Stimulated activated CD4-positive, alpha-beta T cell treated with anti-CD3 and anti-CD28 coated beads, Interleukin-12 subunit alpha, Interleukin-12 subunit beta, amount 100 ng/mL, for 24 hours (primary cell): Measurements from ENCODE around the gene CARMIL1.
"Not testable (repeated sequence)": the region's sequence is repeated elsewhere in the genome, so short reads cannot be mapped to it uniquely, and the experiment has no call there.

ENCODE experiments used
- DNase-seq, 2 experiments: peaks; one replicate each; pipeline ENCODE4 v3.0.0-alpha.2; 2020; ENCODE audit warnings: low read depth in 2 of 2

CARMIL1 gene

GRCh38 chr6:25277386-25277785 is 1.8 kb upstream of the CARMIL1 start:
- no peak for DNase-seq

- no peak for DNase-seq
These were observed 1.3 kb upstream of the CARMIL1 start for GRCh38 chr6:25277857-25278256.

GRCh38 chr6:25278261-25278913 is 787 bp upstream of the CARMIL1 start:
- DNase-seq, result no peak

- DNase-seq, result no peak
These were observed 672 bp downstream of the CARMIL1 start for GRCh38 chr6:25279748-25280343.

GRCh38 chr6:25280344-25281074 is 1.3 kb downstream of the CARMIL1 start:
- DNase-seq, result peak in 1 of 2 experiments; percentile 9

DNA sequence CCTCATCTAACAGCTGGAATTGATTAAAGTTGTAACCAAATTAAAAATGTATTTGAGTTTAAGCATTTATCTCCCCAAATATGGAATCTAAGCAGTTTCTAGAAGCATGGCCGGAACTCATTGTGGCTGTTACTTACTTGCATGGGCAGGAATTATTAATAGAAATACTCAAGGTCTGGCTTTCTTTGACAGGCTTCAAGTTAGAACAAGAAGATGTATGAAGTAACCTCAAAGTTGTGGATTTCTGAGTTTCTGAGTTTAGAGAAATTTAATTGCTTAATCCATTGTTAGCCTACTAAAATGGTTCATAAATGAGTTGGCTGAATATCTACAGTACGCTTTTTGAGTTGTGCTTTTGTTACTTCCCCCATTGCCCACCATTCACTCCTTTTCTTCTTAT is 7.7 kb downstream of the CARMIL1 start:
- DNase-seq, result no peak

DNA sequence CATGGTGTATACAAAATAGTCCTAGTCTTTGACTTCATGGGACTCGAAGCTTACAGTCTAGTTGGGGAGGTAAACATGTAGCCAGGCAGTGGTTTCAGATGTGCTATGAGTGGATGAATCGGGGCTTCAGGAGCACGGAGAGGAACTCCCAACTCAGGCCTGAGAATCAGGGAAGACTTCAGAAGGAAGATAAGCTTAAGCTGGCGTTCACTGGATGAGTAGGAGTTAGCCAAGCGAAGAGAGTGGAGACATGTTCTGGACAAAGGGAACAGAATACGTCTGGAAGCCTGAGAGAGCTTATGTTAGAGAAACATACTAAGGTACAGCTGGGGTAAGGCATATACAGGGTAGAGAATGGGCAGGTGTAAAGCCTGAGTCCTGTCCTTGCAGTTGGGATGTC is 8.8 kb downstream of the CARMIL1 start:
- no peak for DNase-seq

- DNase-seq, result no peak
These were observed 9.3 kb downstream of the CARMIL1 start for GRCh38 chr6:25288518-25288917.

DNA sequence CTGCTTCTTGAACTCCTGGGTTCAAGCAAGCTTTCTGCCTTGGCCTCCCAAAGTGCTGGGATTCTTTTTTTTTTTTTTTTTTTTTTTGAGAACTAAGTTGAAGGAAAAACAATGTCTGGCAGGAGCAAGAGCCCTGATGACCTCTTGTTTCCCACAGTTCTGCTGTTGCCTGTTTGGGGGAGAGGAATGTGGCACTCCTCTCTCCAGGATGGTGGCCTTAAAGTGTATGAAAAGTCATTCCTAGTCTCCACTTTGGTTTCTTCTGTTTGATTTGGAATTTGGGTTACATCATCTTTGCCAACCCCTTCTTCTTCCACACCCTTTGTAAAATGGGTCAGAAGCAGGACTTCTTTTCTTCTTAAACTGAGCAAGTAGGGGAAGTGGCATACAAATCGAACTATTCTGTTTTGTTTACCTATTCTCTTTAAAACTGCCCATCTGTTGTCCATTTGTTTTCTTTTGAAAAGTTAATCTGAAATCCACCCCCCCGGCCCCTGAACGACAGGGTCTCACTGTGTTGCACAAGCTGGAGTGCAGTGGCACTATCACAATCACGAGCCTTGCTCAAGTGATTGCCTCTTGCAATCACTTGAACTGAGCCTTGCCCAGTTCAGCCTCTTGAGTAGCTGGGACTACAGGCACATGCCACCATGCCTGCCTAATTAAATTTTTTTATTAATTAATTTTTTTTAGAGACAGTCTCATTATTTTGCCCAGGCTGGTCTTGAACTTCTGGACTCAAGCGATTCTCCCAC is 11.3 kb downstream of the CARMIL1 start:
- no peak for DNase-seq

DNA sequence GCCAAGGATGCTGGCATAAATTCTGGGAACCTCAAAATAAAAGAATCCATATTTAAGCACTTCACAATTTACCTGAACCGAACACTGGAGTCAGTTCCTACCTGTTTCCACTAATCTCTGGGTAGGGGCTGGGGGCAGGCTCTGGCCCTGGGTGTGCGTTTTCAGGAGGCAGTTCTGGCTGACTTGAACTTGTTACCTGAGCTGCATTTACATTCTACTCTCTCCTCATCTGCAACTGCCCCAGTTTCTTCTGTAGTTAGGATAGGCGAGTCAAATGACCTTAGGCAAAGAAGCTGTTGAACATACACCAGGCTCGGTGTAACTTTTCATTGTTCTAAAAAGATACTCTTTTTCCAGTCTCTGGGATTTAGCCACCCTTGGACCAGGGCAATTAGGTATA is 13.2 kb downstream of the CARMIL1 start:
- DNase-seq, result no peak

DNA sequence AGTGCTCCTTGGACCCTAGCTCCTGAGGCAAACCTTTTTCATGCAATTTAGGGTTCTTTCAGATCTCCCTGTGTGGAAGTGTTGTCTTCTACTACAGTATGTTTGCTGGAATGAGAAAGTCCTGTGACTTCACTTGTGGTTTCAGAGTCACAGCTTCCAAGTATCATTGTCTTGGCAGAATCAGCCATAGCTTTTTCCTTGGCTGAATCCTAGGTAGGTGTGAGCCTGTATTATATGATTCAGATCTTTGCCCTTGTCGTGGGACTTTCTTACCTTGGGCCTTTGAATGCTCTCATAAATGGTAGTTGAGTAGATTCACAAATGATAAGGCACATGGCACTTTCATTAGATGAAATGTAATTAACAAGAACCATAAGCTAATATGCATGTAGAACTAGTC is 16.5 kb downstream of the CARMIL1 start:
- no peak for DNase-seq

GRCh38 chr6:25296217-25296905 is 17.2 kb downstream of the CARMIL1 start:
- no peak for DNase-seq

- no peak for DNase-seq
These were observed 17.9 kb downstream of the CARMIL1 start for GRCh38 chr6:25297039-25297441.

DNA sequence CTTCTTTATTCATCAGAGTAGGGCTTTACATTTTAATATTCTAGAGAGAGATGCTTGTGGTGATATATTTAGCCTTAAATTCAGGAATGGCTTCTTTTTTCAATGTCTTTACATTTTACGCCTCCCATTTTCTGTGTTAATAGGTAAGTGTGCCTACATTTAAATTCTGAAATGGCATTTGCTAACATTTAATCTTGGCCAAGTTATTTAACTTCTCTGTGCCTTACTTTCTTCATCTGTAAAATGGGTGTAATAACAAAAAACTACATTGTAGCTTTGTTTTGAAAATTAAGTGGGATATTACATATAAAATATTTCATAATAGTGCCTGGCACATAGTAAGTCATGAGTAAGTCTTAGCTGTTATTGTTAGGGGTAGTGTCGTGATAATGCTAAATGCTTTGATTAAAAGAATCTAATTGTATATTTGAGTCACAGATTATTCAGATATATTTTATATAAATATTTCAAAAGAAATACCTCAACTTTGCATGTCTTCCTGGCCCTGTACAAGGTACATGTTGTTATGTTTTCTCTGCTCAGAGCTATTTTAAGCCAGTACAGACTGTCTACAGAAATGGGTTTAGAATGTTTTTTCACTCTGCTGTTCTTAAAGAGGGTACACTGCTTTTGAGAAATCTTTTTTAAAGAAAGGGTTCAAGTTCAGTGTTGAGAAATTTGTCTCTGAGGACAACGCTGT is 18.8 kb downstream of the CARMIL1 start:
- DNase-seq, result no peak

DNA sequence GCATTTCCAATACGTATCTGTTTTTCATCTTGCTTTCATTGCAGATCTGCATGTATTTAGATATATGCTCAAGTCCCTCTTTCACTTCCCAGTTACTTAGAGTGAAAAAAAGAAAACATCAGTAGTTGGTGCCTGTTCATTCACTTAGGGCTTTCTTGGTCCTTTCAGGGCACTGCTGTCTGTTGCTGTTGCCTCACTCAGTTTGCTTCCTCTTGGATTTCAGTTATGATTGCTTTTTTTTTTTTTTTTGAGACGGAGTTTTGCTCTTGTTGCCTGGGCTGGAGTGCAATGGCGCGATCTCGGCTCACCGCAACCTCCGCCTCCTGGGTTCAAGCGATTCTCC is 19.3 kb downstream of the CARMIL1 start:
- not testable (repeated sequence) for DNase-seq

- no peak for DNase-seq
These were observed 22.2 kb downstream of the CARMIL1 start for GRCh38 chr6:25301362-25301761.

GRCh38 chr6:25302151-25302550 is 23.0 kb downstream of the CARMIL1 start:
- no peak for DNase-seq

DNA sequence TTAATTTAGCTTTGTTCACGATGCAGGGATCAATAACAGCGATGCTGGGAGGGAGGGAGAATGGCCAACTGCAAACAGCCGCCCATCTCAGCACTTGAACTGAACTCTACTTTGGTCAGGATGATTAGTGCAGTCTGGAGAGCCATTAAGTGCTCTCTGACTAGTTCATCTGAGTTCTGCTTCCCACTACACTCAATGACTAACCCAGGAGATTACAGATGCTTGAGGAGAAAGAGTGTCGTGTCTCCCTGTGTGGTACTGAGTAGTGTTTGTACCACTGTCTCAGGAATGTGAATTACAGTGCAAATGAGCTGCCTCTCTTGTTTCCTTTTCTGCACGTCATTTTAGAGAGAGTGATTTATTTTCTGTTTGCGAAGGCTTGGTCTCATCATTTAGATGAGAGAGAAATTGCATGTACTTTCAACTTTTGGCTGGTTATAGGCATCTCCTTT is 23.5 kb downstream of the CARMIL1 start:
- no peak for DNase-seq

DNA sequence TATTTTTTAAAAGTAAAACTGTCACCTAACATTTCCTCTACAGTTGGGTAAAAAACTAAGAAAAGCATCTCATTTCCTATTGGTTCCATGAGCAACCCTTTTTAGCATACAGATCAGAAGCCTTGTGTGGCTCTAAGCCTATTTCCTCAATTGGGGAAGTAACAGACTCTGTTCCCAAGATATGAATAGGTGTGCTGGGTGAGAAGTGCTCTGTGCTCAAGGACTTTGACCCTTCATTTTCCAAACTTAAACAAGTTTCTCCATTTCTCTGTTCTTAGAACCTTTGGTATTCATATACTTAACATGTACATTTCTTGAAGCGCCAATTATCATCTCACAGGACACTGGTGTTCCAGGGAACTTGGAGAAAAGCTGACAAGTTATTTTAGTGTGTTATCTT is 24.1 kb downstream of the CARMIL1 start:
- DNase-seq, result no peak

GRCh38 chr6:25306379-25306778 is 27.2 kb downstream of the CARMIL1 start:
- no peak for DNase-seq

DNA sequence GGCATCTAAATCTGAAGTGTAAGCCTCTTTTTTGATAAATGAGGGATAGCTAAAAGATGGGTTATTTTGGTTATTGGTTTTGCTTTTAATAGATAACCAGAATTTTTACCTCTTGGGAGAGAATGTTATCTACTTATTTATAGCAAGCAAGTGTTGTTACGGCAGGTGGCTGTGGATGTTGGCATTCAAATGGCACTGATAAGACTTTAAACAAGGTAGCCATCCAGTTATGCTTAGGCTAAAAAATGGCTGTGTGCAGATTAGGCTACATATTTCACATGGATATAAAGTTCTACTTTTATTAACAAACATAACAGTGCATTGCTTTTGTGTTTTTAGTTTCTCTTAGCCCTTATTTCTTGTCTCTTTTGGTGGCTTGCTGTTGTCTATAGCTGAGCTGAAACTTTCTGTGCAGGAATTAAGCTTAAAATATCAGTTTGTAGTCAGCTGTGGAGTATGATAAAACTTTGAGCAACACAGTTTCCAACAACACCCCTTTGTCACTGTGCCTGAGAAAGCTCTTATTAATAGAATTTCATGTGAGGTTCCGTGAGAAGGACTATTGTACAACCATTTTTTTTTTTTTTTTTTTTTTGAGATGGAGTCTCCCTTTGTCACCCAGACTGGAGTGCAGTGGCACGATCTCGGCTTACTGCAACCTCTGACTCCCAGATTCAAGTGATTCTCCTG is 28.8 kb downstream of the CARMIL1 start:
- DNase-seq, result no peak
